ENCODE measurements around the gene LSP1.

LSP1 gene

DNA sequence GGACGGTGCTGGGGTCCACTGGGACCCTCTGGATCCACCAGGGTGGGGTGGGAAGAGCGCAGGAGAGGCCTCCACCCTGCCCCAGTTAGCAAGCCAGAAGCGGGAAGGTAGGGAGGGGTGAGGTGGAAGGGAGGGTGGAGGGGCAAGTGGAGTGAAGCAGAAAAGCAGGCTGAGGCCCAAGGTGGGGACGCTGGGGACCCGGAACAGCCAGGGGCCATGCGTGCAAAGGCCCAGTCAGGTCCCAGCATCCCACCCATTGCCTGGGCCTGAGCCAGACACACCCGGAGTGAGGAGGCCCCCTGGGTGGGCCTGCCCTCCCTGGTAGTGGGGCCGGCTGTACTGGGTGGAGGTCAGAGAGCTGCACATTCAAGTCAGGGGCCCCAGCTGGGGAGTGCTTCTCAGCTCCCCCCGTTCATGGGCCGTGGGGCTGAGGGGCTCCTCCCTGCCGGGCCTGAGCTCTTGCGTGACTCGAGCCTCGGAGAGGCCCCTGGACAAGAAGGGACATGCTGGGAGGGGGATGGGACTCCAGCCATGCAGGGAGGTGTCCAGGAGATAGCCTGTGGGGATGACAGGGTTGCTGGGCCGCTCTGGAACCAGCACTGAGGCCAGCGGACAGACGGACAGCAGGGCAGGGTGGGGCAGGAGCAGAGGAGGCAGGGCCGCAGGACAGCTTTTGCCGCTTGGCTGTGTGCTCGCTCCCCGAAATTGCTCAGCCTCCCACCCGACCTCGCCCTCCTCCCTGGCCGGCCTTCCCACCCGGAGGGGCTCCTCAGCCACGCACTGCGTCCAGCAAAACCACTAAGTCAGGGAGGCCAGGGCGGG is 74.4 kb downstream of the LSP1 start:
- no peak for DNase-seq (ENCODE audit: low read depth in 2 of 2, low spot score in 1 of 2)

DNA sequence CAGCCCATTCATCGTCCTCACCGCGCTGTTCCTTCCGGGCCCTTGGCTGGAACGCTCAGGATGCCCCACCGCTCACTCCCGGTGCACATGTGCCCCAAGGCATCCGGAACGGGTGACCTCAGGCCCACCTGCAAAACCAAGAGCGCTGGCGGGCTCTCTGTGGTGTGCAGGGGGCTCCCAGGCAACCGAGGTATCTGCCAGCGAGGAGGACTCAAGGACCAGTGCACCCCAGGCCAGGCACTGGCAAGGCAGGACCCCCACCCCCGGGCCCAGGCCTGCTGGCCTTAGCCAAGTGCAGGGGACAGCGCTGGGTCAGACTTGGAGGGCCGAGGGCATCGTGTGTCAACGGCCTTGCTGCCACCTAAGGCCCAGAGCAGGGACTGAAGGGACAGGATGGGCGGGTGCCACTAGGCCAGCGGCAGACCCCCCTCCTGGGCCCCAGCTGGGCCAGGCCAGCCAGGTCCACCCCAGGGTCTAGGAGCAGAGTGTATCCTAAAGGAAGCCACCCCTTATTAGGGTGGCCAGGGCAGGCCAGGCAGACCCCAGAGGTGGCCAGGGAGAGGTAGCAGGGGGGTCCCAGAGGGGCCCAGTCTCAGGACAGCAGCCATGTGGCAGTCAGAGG is 75.1 kb downstream of the LSP1 start:
- no peak for DNase-seq (ENCODE audit: low read depth in 2 of 2, low spot score in 1 of 2)

DNA sequence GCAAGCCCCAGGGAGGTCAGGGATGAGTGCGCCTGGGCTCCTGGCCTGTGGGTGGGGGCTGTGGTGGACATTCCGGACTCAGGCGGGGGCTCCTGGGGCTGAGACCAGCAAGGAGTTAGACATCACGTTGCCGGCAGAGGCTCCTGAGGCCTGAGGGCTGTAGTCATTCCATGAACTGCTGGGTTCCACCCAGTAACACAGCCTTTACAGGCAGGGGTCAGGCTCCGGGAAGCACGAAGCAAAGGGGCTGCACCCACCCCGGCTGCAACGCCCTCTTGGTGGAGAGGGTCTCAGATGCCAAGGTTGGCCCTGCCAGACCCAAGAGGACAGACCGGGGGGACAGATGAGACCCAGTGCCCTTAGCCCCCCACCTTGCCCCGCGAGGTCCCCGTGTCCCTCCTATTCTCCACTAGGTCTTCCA is 75.6 kb downstream of the LSP1 start:
- DNase-seq (ENCODE audit: low read depth in 2 of 2, low spot score in 1 of 2), result no peak

DNA sequence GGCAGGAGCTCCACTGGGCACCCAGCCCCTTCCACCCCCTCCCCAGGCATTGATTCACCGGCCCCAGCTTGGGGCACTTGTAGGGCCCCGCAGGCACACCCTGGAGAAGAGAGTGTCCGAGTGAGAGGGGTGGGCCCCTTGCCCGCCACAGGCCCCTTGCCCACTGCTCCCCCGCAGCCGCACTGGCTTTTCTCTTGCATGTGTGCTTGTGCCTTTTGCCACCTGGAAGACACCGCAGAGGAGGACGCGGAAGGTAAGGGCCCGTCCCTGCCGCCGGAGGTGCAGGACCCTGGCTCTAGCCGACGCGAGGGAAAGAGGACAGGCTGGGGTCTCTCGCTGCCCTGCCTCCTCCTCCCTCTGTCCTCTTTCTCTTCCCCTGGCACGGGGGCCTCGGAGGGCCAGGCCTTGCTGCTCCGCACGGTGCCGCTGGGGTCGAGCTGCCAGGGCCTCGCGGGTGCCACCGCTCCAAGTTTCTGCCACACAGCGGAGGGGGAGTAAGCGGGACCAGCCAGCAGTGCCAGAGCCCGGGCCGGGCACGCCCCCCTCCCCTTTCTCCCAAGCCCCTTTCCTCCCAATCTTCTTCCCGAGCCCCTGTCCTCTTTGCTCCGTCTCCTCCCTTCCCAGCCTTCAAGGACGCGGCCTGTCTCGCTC is 76.1 kb downstream of the LSP1 start:
- no peak for DNase-seq (ENCODE audit: low read depth in 2 of 2, low spot score in 1 of 2)

DNA sequence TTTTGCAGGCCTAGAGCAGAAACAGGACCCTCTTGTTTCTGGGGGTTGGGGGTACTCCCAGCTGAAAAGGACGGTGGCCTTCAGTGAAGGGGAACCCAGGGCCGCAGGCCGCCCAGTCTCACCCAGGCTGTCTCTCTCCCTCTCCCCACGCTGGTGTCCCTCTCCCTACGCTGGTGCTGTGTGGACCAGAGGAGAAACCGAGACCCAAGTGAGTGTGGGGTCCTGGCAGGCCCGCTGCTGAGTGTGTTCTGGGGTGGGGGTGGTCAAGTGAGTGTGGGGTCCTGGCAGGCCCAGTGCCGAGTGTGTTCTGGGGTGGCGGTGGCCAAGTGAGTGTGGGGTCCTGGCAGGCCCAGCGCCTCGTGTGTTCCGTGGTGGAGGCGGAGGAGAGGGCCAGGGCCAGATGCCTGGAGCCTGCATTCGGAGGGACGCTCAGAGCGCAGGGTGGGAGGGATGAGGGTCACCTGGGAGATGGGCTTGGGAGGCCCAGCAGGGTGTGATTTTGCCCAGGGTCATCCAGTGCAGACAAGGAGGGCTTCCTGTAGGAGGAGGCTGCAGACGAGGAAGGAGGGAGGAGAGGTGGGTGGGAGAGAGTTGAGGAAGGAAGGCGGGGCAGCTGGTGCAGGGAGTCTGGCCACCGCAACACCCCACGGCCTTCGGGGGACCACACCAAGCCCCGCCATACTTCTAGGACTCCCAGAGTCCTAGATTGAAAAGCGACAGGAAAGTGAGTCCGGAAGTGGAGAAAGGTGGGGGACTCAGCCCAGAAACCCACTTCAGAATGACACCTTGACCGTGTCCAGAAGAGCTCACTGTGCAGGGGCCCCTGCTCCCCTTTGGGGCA is 77.0 kb downstream of the LSP1 start:
- no peak for DNase-seq (ENCODE audit: low read depth in 2 of 2, low spot score in 1 of 2)

DNA sequence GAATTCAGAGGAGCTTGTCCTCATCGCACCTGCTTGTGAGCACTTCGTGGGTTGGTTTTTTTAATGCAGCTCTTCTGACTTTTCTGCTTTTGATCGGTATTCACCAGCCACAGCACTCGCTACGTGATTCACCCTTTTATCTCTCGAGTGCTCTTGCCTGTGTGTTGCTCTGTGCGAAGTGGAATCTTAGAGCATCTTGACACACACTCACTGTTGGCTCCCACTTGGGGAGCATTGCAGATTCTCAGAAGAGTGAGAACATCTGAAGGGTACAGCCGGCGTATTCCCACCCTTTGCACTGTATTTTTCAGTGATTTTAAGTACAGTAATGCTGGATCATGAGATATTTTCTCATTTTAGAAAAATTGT is 77.6 kb downstream of the LSP1 start:
- no peak for DNase-seq (ENCODE audit: low read depth in 2 of 2, low spot score in 1 of 2)

DNA sequence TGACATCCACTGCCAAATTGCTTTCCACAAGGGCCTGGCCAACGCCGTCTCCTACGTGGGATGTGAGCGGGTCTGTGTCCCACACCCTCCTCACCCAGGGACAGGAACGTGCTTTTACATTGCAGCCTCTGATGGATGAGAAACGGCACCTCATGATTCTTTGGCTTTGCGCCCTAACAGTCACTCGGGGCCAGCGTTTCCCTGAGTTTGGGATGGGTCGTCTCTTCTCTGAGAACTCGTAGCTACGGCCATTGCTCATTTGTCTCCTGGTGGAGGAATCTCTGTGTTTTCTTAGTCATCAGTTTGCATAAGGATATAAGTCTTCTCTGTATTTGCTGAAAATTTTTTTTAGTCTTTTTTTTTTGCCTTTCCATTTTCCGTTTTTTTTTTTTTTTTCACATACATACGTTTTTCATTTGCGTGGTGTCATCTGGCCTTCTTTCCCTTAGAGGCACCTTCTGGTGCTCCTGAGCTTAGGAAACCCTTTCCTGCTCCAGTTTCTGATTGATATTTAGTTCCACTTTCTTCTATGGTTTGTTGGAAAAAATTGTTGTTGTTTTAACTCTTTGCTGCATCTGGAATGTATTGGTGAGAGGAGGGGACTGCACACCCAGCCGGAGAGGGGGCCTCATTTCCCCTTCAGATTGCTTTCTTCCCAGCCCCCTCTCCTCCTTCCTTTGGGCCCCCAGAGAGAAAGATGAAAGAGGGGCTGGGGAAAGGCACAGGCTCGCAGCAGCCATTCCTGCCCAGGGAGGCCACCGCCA is 78.6 kb downstream of the LSP1 start:
- no peak for DNase-seq (ENCODE audit: low read depth in 2 of 2, low spot score in 1 of 2)

DNA sequence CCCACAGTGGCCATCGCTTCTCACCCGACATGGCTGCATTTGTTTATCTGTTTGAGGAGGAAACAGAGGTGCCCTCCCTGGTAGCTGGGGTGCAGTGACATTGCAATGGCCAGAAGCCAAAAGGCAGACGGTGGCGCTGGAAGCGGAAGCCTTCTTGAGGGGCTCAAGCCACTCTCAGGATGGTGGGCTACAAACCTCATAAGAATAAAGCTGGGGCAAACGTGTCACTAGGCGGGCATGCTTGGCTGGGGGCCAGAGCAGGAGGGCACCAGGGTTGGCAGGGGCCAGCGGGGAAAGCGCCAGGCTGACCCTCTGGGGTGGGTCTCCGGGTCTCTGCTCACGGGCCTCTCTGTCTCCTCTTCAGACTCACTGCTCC is 79.2 kb downstream of the LSP1 start:
- DNase-seq (ENCODE audit: low read depth in 2 of 2, low spot score in 1 of 2), result no peak

DNA sequence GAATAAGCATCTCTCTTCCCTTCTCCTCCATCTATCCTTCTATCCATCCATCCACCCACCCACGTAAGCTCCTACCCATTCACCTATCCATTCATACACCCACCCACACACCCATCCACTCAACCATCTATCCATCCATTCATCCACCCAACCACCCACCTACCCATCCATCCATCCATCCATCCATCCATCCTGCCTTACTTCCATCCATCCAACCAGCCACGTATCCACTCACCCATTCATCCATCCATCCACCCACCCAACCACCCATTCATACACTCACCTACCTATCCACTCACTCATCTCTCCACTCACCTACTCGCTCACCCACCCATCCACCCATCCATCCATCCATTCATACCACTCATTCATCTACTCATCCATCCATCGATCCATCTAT is 79.8 kb downstream of the LSP1 start:
- DNase-seq (ENCODE audit: low read depth in 2 of 2, low spot score in 1 of 2), result no peak

DNA sequence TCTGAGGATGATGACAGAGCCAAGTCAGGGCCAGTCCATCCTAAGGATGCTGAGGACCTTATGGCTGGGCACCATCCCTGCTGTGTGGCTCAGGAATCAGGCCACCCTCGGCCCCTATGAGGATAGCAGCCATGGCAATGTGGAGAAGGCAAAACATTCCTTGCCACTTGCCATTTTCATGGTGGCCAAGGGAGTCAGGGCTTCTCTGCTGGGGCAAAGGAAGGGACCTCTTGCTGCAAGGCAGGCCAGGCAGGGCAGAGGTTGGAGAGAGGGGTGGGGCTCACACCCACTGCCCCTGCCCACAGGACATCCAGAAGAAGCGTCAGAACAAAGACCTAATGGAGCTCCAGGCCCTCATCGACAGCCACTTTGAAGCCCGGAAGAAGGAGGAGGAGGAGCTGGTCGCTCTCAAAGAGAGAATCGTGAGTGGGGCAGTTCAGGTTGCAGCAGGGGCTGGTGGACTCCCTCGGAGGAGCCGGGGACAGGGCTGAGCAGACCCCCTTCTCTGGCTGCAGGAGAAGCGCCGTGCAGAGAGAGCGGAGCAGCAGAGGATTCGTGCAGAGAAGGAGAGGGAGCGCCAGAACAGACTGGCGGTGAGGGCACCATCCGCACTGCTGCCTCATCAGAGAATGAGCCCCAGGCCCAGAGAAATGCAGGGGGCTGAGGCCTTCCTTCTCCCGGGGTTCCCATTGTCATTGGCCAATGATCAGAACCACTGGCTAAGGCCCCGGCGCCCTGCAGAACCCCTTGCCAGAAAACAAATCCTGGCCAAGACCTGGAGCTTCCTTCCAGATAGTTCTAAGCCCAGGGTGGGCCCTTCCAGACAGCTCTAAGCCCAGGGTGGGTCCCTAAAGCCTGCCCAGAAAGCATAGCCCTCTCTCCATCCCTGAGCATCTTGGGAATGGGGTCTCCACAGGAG is 80.8 kb downstream of the LSP1 start:
- no peak for DNase-seq (ENCODE audit: low read depth in 2 of 2, low spot score in 1 of 2)

DNA sequence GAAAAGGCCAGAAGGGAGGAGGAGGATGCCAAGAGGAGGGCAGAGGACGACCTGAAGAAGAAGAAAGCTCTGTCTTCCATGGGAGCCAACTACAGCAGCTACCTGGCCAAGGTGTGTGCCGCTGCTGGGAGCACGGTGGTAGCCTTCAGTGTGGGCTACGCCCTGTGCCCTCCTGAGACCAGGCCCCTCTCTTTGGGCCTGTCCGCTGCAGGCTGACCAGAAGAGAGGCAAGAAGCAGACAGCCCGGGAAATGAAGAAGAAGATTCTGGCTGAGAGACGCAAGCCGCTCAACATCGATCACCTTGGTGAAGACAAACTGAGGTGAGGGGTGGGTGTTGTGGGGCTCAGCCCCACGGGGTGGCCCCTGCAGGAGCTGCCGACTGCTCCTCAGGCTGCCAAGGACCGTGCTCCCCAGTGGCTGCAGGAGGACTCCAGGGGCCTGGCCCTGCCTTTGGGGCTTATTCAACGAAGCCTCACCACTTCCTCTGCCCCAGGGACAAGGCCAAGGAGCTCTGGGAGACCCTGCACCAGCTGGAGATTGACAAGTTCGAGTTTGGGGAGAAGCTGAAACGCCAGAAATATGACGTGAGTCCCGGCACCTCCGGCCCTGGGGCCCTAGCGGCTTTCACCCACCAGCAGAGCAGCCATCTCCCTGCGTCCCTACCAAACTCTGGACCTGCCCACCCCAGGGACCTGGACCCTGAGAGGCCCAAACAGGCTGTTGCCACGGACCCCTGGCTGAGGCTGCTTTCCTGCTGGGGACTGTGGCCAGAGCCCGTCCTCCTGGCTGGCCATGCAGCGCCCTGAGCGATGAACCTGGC is 81.7 kb downstream of the LSP1 start:
- DNase-seq (ENCODE audit: low read depth in 2 of 2, low spot score in 1 of 2), result no peak

DNA sequence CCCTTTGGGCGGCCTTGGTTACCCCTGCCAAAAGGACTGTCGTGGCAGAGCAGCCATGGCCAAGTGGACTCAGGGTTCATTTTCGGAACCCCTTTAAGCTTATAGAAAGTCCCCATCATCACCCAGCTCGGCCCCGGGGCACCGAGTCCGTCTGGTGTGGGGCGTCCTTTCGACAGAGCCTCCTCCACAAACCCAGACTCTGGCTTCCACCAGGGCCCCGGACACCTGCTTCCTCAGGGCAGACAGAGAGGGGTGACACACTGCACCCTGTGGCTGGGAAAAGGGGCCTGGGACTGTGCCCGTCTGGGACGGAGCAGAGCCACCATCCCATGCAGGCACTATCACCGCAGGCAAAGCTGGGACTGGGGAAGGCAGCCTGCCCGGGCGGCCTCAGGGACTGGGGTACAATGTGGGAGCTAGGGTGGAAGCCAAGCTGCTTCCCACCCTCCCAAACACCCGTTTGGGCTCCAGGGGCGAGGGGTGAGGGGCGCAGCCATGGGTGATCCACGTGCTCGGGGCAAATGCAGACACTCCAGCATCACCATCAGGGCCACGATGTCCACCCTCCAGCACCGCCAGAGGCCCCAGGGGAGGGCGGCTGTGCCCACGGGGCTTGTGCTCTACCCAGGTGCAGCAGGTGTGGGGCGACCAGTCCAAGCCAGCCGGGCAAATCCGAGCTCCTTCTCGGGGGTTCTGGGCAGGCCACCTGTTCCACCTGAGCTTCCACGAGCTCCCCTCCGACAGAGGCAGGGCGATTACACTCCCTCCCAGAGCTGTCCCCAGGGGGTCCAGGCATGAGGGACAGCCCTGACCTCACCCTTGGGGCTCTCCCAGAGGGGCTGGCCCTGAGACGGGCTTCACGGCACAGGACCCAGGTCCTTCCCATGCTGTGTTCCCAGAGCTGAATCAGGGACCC is 82.5 kb downstream of the LSP1 start:
- DNase-seq (ENCODE audit: low read depth in 2 of 2, low spot score in 1 of 2), result no peak

DNA sequence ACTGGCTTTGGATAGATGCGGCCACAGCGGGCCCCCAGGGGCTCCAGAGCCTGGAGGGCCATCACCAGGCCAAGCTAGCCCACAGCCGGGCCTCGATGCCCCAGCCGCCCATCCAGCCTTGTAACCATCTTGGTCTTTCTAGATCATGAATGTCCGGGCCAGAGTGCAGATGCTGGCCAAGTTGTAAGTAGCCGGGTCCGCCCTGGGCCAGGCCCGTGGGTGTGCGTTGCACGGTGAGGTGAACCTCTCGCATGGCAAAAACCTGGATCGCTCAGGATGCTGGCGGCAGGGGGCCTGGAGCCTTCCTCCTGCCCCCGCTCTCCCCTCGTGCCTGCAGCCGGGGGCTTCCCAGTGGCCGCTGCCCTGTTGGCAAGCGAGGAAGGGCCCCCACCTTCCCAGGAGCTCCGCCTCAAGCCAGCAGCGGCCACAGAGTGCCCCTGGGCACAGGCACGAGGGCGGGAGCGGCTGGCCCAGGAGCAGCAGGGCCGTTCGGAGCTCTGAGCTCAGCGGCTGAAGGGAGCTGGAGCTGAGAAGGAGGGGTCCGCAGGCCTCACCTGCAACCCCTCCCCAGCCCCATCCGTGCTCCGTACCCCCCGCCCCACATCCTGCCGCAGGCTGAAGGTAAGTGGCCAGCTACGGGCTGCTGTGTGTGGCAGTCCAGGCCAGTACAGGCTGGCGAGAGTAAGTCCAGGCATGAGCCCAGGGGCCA is 83.3 kb downstream of the LSP1 start:
- no peak for DNase-seq (ENCODE audit: low read depth in 2 of 2, low spot score in 1 of 2)

DNA sequence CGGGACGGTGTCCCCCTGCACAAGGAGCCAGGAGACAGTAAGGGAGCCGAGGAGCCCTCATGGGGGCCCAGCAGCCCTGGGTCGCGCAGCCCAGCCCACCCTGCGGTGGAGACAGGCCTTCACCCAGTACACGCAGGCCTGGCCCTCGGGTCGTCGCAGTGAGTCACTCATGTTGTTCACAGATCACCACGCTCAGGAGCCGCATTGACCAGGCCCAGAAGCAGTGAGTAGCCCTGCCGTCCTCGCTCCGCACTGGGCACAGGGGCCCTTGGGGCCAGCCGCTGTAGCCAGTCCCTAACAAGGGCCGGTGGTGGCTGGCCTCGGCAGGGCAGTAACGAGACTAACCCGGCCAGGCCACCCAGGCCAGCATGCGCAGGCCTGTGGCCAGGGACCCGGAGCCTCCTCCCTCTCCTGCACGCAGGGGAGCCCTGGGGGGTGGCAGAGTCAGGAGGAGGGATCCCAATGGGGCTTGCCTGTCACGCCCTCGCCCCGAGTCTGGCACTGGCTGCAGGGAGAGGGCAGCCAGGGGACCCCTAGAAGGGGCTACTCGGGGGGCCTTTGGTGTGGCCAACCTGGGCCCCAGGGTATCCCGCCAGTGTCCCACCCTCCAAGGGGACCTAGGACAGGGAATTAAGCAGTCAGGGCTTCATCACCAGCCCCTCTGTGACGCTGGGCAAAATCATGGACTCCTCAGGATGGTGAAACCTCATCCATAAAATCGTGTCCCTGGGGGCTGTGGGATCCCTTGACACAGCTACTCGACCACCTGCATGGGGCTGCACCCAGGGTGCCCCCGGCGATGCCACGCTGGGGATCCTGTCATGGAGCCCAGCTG is 84.1 kb downstream of the LSP1 start:
- DNase-seq (ENCODE audit: low read depth in 2 of 2, low spot score in 1 of 2), result no peak

DNA sequence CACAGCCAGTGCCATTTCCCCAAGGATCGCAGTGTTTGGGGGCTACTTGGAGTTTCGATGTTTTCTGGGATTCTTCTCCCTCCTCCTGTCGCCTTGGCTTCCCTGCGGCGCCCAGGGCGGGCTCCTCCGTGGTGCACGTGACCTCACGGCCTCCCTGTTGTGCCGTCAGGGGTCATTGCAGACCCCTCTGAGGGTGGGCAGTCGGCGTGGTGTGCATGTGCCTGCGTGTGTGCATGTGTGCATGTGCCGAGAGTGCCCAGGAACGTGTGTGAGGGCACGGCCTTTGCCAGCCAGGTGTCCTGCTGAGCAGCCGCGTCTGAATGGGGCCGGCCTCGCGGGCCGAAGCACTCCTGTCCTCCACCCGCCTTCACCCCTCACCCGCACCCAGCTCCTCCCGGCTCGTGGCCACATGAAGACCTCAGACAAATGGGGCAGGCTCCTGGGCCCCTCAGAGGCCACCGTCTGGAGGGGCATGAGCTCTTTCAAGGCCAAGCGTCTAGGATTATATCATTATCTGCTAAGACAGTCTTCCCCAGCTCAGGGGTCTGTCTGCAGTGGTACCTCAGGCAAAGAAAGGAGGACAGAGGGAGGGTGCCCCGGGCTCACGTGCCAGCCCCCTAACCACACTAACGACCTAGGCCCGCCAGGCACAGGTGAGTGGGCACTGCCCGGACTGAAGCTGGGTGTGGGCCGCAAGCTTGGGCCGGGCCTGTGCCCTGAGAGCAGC is 84.9 kb downstream of the LSP1 start:
- no peak for DNase-seq (ENCODE audit: low read depth in 2 of 2, low spot score in 1 of 2)

Measured in stimulated activated CD8-positive, alpha-beta memory T cell treated with anti-CD3 and anti-CD28 coated beads, Interleukin-4, amount 100 ng/mL, for 1 hour (primary cell).